Measurements from ENCODE around the gene NLRP3. TPM values are rescaled to one million over a fixed set of nuclear protein-coding genes. Genes with fewer than 3 reads are reported as not detected.

Gene NLRP3
- total and polyA plus RNA-seq, 10 of the 15 experiments (the other 5 are each of a cell fraction or from before 2014, with no cell fraction given), result 1.8 to 10.4 (median 5.0) TPM

- no peak for TF ChIP-seq EP300 (IDR thresholded peaks at IDR 0.05; ENCODE audit: borderline replicate concordance in 1 of 2, control insufficient read depth in 1 of 2, low read depth in 2 of 2, low read length in 2 of 2)
- no peak for TF ChIP-seq POU2F2 (IDR thresholded peaks at IDR 0.05; ENCODE audit: borderline replicate concordance, low read depth, low read length)
- TF ChIP-seq MTA2 (IDR thresholded peaks at IDR 0.05; ENCODE audit: low read depth), result no peak
- no peak for TF ChIP-seq TCF7 (IDR thresholded peaks at IDR 0.05; ENCODE audit: borderline replicate concordance)
These were observed 9.8 kb upstream of the NLRP3 start (continued) for GRCh38 chr1:247406014-247406656.

DNA sequence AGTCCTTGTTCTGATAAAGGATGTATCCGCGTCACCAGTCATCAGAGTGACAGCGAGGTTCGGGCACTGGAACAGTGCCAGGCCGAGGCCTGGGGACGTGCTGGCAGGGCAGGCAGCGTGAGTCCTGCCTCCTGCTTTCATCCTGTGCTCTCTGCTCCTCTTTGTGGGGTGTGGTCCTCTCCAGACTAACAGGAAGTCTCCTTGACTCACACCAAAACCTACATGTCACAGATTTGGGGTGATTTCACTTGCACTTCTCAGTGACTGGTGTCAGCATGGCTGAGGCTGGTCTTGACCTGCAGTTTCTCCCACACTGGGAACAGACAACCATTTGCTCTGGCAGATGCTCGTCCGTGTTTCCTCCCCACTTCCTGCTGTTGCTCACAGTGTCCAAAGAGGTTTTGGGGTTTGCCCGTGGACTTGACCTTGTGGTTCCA, 8.8 kb upstream of the NLRP3 start:
- ATAC-seq, result peak; percentile 81
- peak overlapping the region; percentile 63 for H3K27ac ChIP-seq (ENCODE audit: control insufficient read depth, insufficient read depth)
- 24% methylated on average over 10 of the region's 10 CpGs for WGBS (ENCODE audit: insufficient coverage, insufficient replicate concordance, low lambda C conversion rate, missing lambda C conversion rate)
- no peaks in the 10 kb centered on the region; the same call in 2 of the 3 replicates for H3K9me3 ChIP-seq (replicated peaks; ENCODE audit: control insufficient read depth, insufficient read depth, low read length)
- peak; percentile 94 for FAIRE-seq
- peaks cover 34% of the 10 kb centered on the region for H3K4me1 ChIP-seq (ENCODE audit: control insufficient read depth, insufficient read depth, low read length)
- ChIA-PET SMC1A (ENCODE audit: uncharacterized antibody, unreplicated experiment) (interaction anchor here (1.5 to 2.1 kb wide), 2 partner anchors 17 to 79 kb away, joined by 7 to 11 read pairs; no protein-coding TSS in a partner anchor), POLR2A (no interaction called here), RAD21 (ENCODE audit: unreplicated experiment) (interaction anchor here (1.0 to 2.0 kb wide), 3 partner anchors 17 to 79 kb away, joined by 3 to 15 read pairs (median 5); no protein-coding TSS in a partner anchor), CTCF (interaction anchor here (1.9 kb wide), 1 partner anchor 17 kb away, joined by 10 read pairs; no protein-coding TSS in a partner anchor)
- intact Hi-C loops (cut with micrococcal nuclease; ENCODE audit: unreplicated experiment), result loop anchor here (1.0 kb wide), 1 partner anchor 17 kb away; no protein-coding TSS in a partner anchor
- H3K4me2 ChIP-seq (ENCODE audit: control insufficient read depth, insufficient read depth), result peak overlapping the region; percentile 76
- H3K4me3 ChIP-seq, result 0 out of 2 replicates have a peak overlapping the region, but pooled peaks have one; percentile 9
- no peaks in the 10 kb centered on the region for H3K79me2 ChIP-seq (ENCODE audit: control insufficient read depth, insufficient read depth, low read length)
- no TSS peak for BruUV-seq (replicated peaks)
- in situ Hi-C loops (cut with MboI), result no loop called here
- H4K20me1 ChIP-seq (ENCODE audit: control insufficient read depth, insufficient read depth), result no peaks in the 10 kb centered on the region
- no peaks in the 10 kb centered on the region for H3K36me3 ChIP-seq (ENCODE audit: control insufficient read depth in 2 of 2, insufficient read depth in 2 of 2, low read length in 1 of 2)
- H3K9ac ChIP-seq (ENCODE audit: control insufficient read depth, insufficient read depth, low read length), result peak overlapping the region; percentile 24; the same call in 1 of the 2 replicates
- H2AFZ ChIP-seq (ENCODE audit: control insufficient read depth, low read depth, low read length), result no peak overlapping the region
- DNase-seq (ENCODE audit: low read depth, low spot score), result peak; percentile 85
- H3K27me3 ChIP-seq (replicated peaks in 1 of 2; ENCODE audit: control insufficient read depth in 2 of 2, insufficient read depth in 2 of 2, low read length in 1 of 2), result no peaks in the 10 kb centered on the region
- TF ChIP-seq CBX3 (IDR thresholded peaks at IDR 0.05; ENCODE audit: borderline replicate concordance, low read depth), result no peak
- TF ChIP-seq, protein P1, sequence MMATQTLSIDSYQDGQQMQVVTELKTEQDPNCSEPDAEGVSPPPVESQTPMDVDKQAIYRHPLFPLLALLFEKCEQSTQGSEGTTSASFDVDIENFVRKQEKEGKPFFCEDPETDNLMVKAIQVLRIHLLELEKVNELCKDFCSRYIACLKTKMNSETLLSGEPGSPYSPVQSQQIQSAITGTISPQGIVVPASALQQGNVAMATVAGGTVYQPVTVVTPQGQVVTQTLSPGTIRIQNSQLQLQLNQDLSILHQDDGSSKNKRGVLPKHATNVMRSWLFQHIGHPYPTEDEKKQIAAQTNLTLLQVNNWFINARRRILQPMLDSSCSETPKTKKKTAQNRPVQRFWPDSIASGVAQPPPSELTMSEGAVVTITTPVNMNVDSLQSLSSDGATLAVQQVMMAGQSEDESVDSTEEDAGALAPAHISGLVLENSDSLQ (IDR thresholded peaks at IDR 0.05), result peak; percentile 82
- peak; percentile 1 for TF ChIP-seq SIX5 (IDR thresholded peaks at IDR 0.05; ENCODE audit: low read depth, low read length, severe bottlenecking)
- no peak for TF ChIP-seq CHD4 (IDR thresholded peaks at IDR 0.05)
- TF ChIP-seq IRF5 (IDR thresholded peaks at IDR 0.05; ENCODE audit: borderline replicate concordance), result no peak
- no peak for TF ChIP-seq PAX8 (IDR thresholded peaks at IDR 0.05)
- TF ChIP-seq, protein P2, sequence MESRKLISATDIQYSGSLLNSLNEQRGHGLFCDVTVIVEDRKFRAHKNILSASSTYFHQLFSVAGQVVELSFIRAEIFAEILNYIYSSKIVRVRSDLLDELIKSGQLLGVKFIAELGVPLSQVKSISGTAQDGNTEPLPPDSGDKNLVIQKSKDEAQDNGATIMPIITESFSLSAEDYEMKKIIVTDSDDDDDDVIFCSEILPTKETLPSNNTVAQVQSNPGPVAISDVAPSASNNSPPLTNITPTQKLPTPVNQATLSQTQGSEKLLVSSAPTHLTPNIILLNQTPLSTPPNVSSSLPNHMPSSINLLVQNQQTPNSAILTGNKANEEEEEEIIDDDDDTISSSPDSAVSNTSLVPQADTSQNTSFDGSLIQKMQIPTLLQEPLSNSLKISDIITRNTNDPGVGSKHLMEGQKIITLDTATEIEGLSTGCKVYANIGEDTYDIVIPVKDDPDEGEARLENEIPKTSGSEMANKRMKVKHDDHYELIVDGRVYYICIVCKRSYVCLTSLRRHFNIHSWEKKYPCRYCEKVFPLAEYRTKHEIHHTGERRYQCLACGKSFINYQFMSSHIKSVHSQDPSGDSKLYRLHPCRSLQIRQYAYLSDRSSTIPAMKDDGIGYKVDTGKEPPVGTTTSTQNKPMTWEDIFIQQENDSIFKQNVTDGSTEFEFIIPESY (IDR thresholded peaks at IDR 0.05), result no peak
- no peak for TF ChIP-seq STAT1 (conservative IDR thresholded peaks at IDR 0.05)
- TF ChIP-seq POU2F2 (IDR thresholded peaks at IDR 0.05; ENCODE audit: borderline replicate concordance, low read depth, low read length), result 0 out of 3 replicates have a peak, but pooled peaks have one; percentile 15
- no peak for TF ChIP-seq HSF1 (IDR thresholded peaks at IDR 0.05; ENCODE audit: low read depth, low read length)
- peak; percentile 19 for TF ChIP-seq MEF2B (IDR thresholded peaks at IDR 0.05; ENCODE audit: partially characterized antibody, poor library complexity, severe bottlenecking)
